ENCODE results near the gene AFAP1L2.
A peak's percentile ranks its signal among the peaks of the same experiment; 100 is the strongest.

Gene AFAP1L2

GRCh38 chr10:114393482-114393881 lies 10.8 kb downstream of the AFAP1L2 start:
- TF ChIP-seq, protein P1, sequence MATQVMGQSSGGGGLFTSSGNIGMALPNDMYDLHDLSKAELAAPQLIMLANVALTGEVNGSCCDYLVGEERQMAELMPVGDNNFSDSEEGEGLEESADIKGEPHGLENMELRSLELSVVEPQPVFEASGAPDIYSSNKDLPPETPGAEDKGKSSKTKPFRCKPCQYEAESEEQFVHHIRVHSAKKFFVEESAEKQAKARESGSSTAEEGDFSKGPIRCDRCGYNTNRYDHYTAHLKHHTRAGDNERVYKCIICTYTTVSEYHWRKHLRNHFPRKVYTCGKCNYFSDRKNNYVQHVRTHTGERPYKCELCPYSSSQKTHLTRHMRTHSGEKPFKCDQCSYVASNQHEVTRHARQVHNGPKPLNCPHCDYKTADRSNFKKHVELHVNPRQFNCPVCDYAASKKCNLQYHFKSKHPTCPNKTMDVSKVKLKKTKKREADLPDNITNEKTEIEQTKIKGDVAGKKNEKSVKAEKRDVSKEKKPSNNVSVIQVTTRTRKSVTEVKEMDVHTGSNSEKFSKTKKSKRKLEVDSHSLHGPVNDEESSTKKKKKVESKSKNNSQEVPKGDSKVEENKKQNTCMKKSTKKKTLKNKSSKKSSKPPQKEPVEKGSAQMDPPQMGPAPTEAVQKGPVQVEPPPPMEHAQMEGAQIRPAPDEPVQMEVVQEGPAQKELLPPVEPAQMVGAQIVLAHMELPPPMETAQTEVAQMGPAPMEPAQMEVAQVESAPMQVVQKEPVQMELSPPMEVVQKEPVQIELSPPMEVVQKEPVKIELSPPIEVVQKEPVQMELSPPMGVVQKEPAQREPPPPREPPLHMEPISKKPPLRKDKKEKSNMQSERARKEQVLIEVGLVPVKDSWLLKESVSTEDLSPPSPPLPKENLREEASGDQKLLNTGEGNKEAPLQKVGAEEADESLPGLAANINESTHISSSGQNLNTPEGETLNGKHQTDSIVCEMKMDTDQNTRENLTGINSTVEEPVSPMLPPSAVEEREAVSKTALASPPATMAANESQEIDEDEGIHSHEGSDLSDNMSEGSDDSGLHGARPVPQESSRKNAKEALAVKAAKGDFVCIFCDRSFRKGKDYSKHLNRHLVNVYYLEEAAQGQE (IDR thresholded peaks at IDR 0.05; ENCODE audit: low read depth) = no peak
- TF ChIP-seq ZBTB7A (IDR thresholded peaks at IDR 0.05; ENCODE audit: low read depth) (no peak), EP300 (IDR thresholded peaks at IDR 0.05; ENCODE audit: borderline replicate concordance) (no peak), NFIC (IDR thresholded peaks at IDR 0.05) (no peak), YY1 (IDR thresholded peaks at IDR 0.05; ENCODE audit: low read depth) (no peak), TEAD4 (IDR thresholded peaks at IDR 0.05) (no peak), TAF1 (IDR thresholded peaks at IDR 0.05; ENCODE audit: low read depth) (no peak)
- TF ChIP-seq, protein P2, sequence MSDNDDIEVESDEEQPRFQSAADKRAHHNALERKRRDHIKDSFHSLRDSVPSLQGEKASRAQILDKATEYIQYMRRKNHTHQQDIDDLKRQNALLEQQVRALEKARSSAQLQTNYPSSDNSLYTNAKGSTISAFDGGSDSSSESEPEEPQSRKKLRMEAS (IDR thresholded peaks at IDR 0.05) = no peak

GRCh38 chr10:114392112-114392835 lies 12.0 kb downstream of the AFAP1L2 start:
- TF ChIP-seq RAD21 (IDR thresholded peaks at IDR 0.05; ENCODE audit: low read depth) (no peak), EP300 (IDR thresholded peaks at IDR 0.05; ENCODE audit: borderline replicate concordance) (peak; percentile 51), YY1 (IDR thresholded peaks at IDR 0.05; ENCODE audit: low read depth) (peak; percentile 78), CEBPB (IDR thresholded peaks at IDR 0.05) (no peak), TEAD4 (IDR thresholded peaks at IDR 0.05) (peak; percentile 71), TCF12 (IDR thresholded peaks at IDR 0.05; ENCODE audit: low read depth) (peak; percentile 77)

- TF ChIP-seq EP300 (IDR thresholded peaks at IDR 0.05; ENCODE audit: borderline replicate concordance) (peak; percentile 49), TEAD4 (IDR thresholded peaks at IDR 0.05) (no peak), ZBTB7A (IDR thresholded peaks at IDR 0.05; ENCODE audit: low read depth) (no peak), YY1 (IDR thresholded peaks at IDR 0.05; ENCODE audit: low read depth) (peak; percentile 55; the same call in 1 of the 2 replicates), NFIC (IDR thresholded peaks at IDR 0.05) (peak; percentile 82), FOXM1 (IDR thresholded peaks at IDR 0.05; ENCODE audit: borderline replicate concordance, low read depth) (no peak)
- TF ChIP-seq, protein P2 (IDR thresholded peaks at IDR 0.05) = peak; percentile 92
Measured at GRCh38 chr10:114391599-114391998, 12.7 kb downstream of the AFAP1L2 start.

GRCh38 chr10:114389426-114389825 lies 14.9 kb downstream of the AFAP1L2 start:
- TF ChIP-seq, protein P1 (IDR thresholded peaks at IDR 0.05; ENCODE audit: low read depth) = no peak
- TF ChIP-seq RAD21 (IDR thresholded peaks at IDR 0.05; ENCODE audit: low read depth) = peak; percentile 25
- TF ChIP-seq YY1 (IDR thresholded peaks at IDR 0.05; ENCODE audit: low read depth) = peak; percentile 72
- TF ChIP-seq CEBPB (IDR thresholded peaks at IDR 0.05) = no peak
- TF ChIP-seq, protein P3, sequence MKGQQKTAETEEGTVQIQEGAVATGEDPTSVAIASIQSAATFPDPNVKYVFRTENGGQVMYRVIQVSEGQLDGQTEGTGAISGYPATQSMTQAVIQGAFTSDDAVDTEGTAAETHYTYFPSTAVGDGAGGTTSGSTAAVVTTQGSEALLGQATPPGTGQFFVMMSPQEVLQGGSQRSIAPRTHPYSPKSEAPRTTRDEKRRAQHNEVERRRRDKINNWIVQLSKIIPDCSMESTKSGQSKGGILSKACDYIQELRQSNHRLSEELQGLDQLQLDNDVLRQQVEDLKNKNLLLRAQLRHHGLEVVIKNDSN (IDR thresholded peaks at IDR 0.05) = no peak
- TF ChIP-seq CREB1 (IDR thresholded peaks at IDR 0.05; ENCODE audit: low read depth) = no peak
- peak; percentile 78; the same call in 1 of the 2 replicates for TF ChIP-seq FOXM1 (IDR thresholded peaks at IDR 0.05; ENCODE audit: borderline replicate concordance, low read depth)
- peak; percentile 95 for TF ChIP-seq NFIC (IDR thresholded peaks at IDR 0.05)
- TF ChIP-seq TCF12 (IDR thresholded peaks at IDR 0.05; ENCODE audit: low read depth) = peak; percentile 90
- TF ChIP-seq EGR1 (IDR thresholded peaks at IDR 0.05) = no peak
- TF ChIP-seq, protein P2 (IDR thresholded peaks at IDR 0.05) = peak; percentile 65
- TF ChIP-seq TEAD4 (IDR thresholded peaks at IDR 0.05) = peak; percentile 96
- peak; percentile 91 for TF ChIP-seq EP300 (IDR thresholded peaks at IDR 0.05; ENCODE audit: borderline replicate concordance)
- no peak for TF ChIP-seq ZBTB7A (IDR thresholded peaks at IDR 0.05; ENCODE audit: low read depth)
- TF ChIP-seq TAF1 (IDR thresholded peaks at IDR 0.05; ENCODE audit: low read depth) = no peak

- TF ChIP-seq TEAD4 (IDR thresholded peaks at IDR 0.05) (no peak), EP300 (IDR thresholded peaks at IDR 0.05; ENCODE audit: borderline replicate concordance) (no peak; the same call in 1 of the 2 replicates), CREB1 (IDR thresholded peaks at IDR 0.05; ENCODE audit: low read depth) (no peak)
- TF ChIP-seq, protein P2 (IDR thresholded peaks at IDR 0.05) = 0 out of 2 replicates have a peak, but pooled peaks have one; percentile 36
Measured at GRCh38 chr10:114388275-114388674, 16.0 kb downstream of the AFAP1L2 start.

- TF ChIP-seq CREB1 (IDR thresholded peaks at IDR 0.05; ENCODE audit: low read depth) = no peak
- TF ChIP-seq, protein P3 (IDR thresholded peaks at IDR 0.05) = no peak
- TF ChIP-seq TAF1 (IDR thresholded peaks at IDR 0.05; ENCODE audit: low read depth) = no peak
- no peak for TF ChIP-seq EP300 (IDR thresholded peaks at IDR 0.05; ENCODE audit: borderline replicate concordance)
- no peak for TF ChIP-seq RAD21 (IDR thresholded peaks at IDR 0.05; ENCODE audit: low read depth)
- TF ChIP-seq NFIC (IDR thresholded peaks at IDR 0.05) = no peak
- TF ChIP-seq TCF12 (IDR thresholded peaks at IDR 0.05; ENCODE audit: low read depth) = no peak
- no peak for TF ChIP-seq EGR1 (IDR thresholded peaks at IDR 0.05)
- TF ChIP-seq, protein P1 (IDR thresholded peaks at IDR 0.05; ENCODE audit: low read depth) = no peak
- TF ChIP-seq ZBTB7A (IDR thresholded peaks at IDR 0.05; ENCODE audit: low read depth) = no peak
- TF ChIP-seq YY1 (IDR thresholded peaks at IDR 0.05; ENCODE audit: low read depth) = no peak
- no peak for TF ChIP-seq CEBPB (IDR thresholded peaks at IDR 0.05)
- no peak for TF ChIP-seq TEAD4 (IDR thresholded peaks at IDR 0.05)
Measured at GRCh38 chr10:114387784-114388183, 16.5 kb downstream of the AFAP1L2 start.
